Smooth muscle cell of the brain vasculature (primary cell): ENCODE results near the gene DUSP1.
A peak's percentile ranks its signal among the peaks of the same experiment; 100 is the strongest.

Experiments
- DNase-seq: peaks from one replicate; pipeline ENCODE4 v3.0.0-alpha.2; 2012; ENCODE audit warnings: low read depth, low spot score

The DUSP1 gene

DNA sequence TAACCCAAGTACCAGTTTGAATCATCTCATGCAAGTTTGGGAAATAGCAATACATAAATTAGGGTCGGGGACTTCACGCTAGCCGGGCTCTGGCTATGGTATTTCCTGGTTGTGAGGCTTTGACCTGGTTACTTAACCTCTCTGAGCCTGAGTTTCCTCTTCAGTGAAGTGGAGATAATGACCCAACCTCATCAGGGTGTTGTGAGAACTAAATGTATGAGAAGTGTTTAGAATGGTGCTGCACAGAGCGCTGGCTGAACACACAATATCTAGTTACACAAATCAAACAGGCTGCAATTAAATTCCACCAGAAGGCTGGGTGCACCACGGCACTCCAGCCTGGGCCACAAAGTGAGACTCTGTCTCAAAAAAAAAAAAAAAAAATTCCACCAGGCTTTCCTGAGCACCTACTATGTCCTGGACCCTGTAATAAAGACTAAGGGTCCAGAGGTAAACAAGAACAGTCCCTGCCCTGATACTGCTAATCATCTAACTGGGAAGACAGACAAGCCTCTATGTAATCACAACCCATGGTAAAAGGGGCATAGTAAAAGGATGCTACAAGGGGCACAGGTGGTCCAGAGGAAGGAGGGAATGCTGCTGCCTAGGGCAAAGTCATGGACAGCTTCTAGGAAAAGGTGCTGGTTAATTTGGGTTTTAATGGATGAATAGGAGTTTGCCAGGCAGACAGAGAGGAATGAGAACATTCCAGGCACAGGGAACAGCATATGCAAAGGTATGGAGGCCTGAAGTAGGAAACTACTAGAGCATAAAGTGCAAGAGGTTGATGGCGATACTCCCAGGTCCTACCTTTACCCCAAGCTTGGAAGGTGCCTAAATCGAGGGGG, 27.7 kb downstream of the DUSP1 start:
- DNase-seq, result no peak

DNA sequence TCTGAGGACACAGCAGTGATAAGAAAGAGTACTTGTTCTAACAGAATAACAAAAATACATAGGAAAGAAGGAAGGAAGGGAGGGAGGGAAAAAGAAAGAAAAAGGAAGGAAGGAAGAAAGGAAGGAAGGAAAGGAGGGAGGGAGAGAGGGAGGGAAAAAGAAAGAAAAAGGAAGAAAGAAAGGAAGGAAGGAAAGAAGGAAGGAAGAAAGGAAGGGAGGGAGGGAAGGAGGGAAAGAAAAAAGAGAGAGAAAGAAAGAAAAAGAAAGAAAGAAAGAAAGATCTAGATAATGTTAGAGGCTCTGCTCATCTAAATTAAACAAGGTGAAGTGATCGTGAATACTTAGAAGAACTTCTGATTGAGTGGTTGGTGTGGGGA, 29.8 kb downstream of the DUSP1 start:
- DNase-seq, result no peak

DNA sequence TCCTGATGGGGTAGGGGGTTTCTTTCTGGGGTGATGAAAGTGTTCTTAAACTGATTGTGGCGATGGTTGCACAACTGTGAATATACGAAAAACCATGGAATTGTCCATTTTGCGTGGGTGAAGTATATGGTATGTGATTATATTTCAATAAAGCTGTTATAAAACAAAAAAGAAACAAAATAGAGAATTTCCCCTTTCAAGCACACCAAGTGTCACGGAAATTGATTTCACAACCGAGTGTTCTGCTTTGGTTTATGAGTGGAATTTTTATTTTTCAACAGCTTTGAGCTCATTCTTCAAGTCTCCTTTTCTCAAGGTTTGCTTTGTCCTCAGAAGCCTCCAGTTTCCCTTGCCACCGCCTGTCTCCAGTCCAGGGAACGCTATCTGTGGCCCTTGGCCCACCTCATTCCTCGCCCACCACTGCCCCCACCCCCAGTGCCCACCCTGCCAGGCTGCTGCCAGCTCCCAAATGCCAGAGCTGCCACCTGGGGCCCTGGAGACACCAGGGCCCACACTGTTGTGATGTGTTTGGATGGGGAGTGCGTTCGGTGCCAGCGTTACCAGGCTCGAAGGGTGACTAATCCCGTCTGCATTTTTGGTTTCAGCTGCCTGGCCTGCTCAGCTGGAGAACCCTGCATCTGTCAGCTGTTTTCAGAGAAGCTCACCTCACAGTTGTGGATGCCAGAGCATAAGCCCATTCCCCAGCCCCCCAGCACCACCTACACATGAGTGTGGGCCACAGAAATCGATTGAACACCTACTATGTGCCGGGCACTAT, 30.4 kb downstream of the DUSP1 start:
- peak; percentile 69 for DNase-seq

DNA sequence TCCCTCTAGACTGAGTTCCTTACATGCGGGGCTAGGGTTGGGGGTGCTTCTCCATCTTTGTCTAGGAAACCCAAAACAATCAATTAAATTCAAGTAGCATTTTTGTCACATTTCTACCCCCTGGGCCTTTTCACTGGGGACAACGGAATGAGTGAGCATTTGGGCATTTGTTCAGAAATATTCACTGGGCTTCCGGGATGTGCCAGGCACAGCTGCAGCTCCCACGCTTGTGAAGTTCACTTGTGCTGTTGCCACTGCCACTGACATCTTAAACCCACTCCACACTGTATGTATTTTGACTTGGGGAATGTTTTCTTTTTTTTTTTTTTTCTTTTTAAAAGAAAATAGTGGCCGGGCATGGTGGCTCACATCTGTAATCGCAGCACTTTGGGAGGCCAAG, 31.6 kb downstream of the DUSP1 start:
- DNase-seq, result no peak

DNA sequence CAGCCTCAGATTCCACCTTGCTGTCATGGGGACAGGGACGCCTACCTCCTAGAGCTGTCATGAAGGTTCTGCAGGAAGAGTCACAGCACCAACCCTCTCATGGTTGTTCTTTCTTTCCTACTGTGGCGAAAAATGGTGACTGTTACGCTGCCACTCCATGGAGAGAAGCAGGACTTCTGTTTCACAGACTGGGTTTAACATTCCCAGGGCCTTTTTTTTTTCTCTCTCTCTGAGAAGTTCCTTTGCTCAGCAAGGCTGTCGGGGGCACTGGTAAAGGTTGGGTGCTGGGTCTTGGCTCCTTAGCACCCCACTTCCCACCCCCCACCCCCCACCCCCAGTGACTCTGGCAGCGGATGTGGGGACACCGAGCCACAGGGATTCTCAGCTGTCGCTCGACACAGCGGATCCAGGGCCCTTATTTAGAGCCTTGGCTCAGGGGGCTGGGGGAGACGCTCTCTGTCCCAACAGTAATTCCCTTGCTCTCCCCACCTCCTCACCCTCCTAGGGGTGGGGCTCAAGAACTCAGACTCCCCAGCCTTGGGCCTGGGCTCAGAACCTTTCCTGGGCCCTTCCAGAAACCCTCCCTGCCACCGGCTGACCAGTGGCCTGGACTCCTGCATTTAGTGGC, 34.4 kb downstream of the DUSP1 start:
- DNase-seq, result no peak

DNA sequence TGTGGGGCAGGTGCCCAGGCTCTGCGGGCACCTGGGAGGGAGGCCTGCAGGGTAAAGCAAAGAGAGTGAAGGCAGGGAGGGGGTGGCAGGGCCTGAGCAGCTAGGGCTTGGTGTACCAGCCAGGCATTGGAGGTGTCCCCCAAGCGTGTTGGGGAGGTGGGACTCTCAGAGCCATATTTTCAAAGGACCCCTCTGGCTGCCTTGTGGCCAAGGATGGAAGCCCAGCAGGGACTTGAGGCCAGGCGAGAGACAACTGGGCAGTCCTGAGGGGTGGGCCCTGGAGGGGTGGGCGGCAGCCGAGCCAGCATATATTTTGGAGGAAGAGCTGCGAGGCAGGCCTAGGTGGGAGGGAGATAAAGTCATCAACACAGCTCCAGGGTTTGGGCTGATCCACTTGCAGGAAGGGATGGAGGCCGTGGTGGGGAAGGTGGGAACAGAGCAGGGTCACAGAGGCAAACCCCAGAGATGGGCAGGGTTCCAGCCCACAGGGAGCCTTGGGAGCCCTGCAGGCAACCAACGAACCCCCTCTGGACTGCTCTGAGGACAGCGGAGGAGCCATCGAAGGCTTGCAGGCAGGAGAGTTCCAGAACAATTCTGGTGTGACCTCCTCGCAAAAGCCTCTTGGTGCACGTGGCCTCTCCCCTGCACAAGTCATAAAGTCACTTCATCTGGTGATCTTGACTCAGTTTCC, 35.7 kb downstream of the DUSP1 start:
- no peak for DNase-seq

DNA sequence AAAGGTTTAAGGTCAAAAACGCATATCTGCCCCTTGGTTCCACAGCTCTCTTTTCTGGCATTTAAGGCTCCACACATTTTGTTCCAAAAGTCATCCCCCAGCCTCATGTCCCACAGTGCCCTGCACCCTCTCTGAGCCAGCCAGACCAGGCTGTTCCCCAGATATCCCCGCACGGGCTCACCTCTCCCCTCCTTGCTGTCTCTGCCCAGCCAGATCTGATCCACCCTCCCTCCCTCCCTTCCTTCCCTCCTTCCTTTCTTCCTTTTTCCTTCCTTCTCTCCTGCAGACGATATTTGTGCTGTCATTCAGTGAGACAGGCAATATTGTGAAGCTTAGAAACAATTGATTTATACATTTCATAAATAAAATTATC, 37.0 kb downstream of the DUSP1 start:
- no peak for DNase-seq

DNA sequence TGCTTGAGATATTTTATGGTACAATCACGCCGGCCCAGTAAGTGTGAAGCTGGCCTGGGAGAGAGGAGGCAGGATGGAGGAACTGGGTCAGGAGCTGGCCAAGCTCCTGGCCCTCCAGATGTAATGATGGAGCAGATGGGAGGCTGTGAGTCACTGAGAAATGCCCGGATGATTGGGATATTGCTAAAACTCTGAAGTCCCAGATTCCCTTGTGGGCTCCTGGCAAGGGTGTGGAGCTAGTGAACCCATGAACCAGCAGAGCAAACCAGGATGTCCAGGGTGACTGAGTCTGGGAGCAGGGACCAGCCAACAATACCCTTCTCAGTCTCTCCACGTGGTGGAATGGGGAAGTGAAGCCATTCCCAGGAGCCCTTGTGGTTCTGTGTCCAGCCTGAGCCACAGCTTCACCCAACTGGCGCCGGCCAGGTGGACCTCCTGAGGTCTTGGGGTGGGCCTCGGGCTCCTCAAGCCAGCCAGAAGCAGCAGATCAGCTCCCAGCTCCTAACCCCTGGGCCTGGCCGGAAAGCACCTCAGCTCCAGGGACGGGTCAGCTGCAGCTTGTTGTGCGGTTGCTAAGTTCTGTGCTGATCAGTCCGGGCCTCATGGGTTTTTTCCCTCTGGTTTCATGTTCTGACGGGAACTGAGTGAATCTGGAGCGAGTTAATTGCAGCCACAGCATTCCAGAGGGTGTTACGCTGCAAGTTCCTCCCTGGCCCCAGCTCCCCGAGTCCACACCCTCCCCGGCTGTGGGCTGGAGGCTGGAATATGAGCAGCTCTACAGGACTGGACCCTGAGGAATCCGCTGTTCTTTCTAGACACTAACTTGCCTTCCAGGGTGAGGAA, 37.6 kb downstream of the DUSP1 start:
- DNase-seq, result peak; percentile 47

DNA sequence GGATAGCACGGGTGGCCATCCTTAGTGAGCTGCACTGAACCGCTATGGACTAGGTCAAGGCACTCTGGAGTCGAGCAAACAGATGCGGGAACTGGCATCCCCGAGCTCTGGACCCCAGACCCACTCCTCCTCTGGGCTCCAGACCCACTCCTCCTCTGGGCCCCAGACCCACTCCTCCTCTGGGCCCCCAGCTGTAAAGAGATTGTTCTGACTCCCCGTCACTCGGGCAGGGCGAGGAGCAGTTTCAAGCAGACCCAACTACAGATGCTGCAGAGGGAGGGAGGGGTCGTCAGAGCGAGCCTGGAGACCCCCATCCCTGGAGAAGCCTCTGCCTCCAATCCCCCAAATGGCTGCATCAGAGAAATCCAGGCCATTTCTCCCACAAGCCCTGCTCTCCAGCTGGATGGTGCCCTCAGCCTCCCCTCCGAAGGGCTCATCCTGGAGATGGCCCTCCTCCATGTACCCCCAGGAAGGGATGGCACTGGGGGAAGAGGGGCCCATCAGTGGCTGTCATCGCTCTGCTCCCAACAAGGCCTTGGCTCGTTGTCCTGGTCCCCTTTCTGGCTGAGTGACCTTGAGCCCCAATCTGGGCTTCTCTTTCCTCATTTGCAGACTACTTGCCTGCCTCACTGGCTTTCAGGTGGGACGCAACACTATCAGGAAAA, 38.7 kb downstream of the DUSP1 start:
- no peak for DNase-seq

DNA sequence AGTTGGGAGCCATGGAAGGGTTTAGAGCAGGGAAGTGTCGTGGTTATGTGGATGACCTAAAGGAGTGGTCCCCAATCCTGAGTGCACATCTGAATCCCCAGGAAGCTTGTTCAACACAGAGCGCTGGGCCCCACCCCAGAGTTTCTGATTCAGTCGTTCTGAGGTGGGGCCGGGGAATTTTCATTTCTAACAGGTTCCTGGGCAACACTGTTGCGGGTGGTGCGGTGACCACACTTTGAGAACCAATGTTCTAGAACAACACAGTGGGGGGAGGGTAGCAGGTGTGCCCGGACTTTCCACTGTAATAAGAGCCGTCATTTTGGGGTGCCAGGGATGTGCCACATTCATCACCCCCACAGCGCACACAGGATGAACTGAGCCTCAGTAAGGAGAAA, 39.3 kb downstream of the DUSP1 start:
- DNase-seq, result no peak

DNA sequence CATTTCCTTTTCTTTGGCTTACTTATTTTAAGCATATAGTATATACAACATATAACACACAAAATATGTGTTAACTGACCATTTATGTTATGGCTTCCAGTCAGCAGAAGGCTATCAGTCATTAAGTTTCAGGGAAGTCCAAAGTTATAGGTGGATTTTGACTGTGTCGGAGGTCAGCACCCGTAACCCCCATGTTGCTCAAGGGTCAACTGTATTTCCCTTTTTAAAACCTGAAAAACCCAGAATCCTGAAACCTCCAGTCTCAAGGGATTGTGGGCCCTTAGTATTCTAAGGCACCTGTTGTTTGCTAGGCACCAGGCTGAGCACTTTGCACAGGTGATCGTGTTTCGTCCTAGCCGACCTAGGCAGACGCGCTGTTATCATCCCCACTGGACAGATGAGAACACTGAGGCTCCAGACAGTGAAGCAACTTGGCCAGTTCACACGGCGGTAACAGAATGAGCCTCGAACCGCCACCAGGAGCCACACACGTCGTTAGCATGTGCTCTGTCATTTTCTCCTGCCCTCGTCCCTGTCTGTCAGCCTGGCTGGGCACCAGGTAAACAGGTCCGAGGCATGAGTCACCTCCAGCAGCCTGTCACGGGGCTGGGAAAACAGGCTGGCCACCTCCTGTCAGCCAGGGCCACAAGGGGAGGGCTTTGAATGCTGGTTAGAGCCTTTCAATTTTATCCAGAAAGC, 39.9 kb downstream of the DUSP1 start:
- no peak for DNase-seq

DNA sequence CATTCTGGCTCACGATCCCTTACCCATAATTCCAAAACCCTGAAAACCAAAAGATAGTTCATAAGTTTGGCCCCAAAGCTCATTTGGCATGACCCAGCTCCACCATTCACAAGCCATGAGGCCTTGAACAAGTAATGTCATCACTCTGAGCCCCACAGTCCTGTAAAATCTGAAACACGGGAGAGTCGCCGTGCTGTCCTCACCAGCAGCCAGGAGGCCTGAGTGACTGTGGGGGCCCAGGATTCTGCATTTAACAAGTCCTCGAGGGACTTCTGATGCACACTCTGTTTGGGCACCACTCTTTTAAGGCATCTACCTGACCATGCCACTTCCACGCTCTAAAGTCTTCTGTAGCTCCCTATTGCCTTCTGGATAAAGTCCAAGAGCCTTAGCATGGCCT, 40.8 kb downstream of the DUSP1 start:
- no peak for DNase-seq

DNA sequence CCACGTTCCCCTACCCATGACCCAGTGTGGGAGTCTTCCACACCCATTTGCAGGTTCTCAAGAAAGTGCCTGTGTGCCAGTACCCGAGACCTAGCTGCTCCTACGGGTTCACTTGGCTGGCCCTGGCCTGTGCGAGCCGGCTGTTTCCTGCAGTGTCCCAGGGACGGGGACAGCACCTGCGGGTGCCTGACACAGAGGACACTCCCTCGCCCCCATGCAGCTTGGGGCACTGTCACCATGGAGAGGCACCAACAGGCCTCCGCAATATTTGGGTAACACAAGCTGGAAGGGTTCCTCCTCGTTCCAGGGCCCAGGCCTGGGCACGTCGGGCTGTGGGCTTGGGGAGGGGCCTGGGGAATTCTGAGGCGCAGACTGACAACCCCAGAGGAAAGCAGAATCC, 41.4 kb downstream of the DUSP1 start:
- DNase-seq, result no peak

DNA sequence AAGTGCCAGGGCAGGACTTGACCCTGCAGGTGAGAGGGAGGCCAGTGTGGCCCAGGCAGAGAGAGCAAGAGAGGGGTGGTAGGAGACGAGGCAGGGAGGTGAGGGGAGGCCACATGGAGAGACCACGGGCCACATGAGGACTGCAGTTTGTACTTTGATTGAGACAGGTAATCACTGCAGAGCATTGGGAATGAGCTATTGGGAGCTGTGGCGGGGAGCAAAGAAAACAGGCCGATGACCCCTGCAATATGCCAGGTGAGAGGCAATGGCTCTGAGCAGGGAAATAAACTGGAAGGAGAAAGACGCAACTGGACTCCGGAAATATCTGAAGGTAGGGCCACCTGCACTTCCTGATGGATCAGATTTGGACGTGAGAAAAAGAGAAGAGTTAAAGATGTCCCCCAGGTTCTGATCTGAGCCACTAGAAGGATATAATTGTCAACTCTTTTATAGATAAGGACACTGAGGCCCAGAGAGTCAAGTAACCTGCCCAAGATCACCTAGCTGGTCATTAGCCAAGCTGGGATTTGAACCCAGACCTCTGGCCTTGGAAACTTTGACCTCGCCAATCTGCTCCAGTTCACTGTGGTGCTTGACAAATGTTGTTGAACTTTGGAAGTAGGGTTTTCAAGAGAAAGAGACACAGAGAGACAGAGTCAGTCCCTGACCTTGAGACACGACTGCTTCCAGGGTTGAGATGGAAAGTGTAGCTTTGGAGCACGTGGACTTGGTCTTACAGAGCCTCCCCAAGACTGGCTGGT, 42.3 kb downstream of the DUSP1 start:
- DNase-seq, result no peak

DNA sequence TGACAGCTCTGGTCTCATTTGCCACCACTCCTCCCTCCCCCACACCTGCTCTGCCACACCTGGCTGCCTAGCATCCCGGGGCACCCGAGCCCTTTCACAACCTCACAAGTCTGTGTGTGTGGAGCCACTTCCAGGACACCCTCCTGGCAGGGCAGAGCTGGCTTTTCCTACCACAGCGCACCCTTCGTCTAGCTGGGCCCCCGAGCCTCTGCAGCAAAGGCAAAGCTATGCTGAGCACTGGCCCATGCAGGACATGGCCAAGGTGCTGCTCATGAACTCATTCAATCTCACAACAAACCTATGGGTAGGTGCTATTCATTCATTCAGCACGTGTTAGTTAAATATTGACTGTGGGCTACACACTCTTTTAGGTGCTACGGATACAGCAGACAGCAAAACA, 43.4 kb downstream of the DUSP1 start:
- no peak for DNase-seq

DNA sequence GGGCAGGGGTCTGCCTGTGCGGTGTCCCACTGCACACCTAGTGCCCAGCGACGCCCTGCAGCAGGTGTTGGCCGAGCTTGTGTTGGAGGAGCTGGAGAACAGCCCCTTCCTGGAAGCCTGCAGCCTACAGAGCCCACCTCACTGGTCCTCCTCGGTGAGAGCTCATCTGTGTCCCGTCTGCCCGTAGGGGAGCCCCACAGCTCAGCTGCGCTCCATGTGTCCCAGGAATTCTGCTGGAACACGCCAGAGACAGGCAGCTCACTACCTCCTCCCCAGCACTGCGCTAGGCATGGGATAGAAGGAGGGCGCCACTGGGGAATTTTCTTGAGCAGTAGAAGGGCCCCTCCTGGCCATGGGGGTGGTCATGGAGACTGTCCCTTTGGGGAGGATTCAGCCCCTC, 44.0 kb downstream of the DUSP1 start:
- no peak for DNase-seq

DNA sequence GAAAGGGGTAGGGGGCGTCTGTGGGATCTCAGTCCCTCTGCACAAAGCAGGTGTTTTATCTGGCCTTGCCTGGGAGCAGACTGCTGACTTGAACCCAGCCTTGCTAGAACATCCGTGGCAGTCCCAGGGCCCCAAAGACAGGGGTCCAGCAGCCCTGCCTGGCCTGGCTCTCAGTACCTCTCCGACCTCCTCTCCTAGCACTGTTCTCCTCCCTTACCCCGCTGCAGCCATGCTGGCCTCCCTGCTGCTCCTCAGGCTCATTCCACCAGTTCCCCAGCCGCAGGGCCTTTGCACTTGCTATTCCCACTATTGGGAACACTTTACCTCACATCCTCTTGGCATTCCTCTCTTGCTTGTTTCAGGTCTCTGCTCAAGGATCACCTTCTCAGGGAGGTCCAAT, 45.2 kb downstream of the DUSP1 start:
- DNase-seq, result no peak

DNA sequence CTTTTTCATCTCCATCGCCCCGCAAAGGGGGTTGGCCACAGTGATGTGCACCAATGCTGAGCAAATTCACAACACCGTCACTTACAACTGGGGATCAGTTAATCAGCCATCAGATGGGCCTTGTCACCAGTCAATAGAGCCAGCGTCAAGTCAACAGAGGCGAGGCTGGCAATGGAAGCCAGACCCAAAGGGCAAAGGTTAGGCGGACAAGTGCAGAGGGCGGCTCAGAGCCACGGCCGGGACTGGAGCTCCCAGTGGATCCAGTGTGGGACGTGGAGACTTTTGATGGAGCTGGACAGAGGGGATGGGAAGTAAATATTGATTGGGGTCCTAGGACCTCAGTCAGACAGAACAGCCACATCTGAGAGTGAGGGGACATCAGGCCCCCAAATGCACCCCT, 45.7 kb downstream of the DUSP1 start:
- DNase-seq, result no peak
